Stimulated activated CD8-positive, alpha-beta memory T cell treated with anti-CD3 and anti-CD28 coated beads, Interleukin-2, amount 100 ng/mL, for 48 hours (primary cell): ENCODE results near the gene SIN3A.
"Not testable (repeated sequence)": the region's sequence is repeated elsewhere in the genome, so short reads cannot be mapped to it uniquely, and the experiment has no call there.

Source experiments
- DNase-seq, 2 donors: peaks; one replicate each; pipeline ENCODE4 v3.0.0-alpha.2; 2020; ENCODE audit warnings: low read depth in 2 of 2

Gene SIN3A

GRCh38 chr15:75335705-75336355 lies 115.7 kb downstream of the SIN3A start, which contains the start of gene COMMD4:
COMMD4 (plus strand) TSS chr15:75336063; CDS start chr15:75336090, 27 bp downstream.
- DNase-seq: peak; percentile 80 to 82

GRCh38 chr15:75335313-75335704 lies 116.2 kb downstream of the SIN3A start:
- no peak for DNase-seq

DNA sequence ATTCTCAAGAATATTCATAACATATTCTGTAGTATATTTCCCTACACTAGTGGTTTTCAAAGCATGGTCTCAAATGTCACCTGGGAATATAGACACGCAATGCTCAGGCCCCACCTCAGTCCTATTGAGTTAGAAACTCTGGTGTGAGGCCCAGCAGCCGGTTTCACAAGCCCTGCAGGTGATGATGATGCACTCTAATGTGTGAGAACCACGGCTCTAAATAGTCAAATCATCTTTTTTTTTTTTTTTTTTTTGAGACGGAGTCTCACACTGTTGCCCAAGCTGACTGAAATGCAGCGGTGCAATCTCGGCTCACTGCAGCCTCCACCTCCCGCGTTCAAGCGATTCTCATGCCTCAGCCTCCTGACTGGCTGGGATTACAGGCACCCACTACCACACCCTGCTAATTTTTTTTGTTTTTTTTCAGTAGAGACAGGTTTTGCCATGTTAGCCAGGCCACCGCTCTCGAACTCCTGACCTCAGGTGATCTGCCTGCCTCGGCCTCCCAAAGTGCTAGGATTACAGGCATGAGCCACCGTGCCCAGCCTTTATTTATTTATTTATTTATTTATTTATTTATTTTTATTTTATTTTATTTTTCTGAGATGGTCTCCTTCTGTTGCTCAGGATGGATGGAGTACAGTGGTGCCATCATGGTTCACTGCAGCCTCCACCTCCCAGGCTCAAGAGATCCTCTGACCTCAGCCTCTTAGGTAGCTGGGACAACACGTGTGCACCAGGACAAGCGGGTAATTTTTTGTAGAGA lies 117.7 kb downstream of the SIN3A start:
- not testable (repeated sequence) for DNase-seq

DNA sequence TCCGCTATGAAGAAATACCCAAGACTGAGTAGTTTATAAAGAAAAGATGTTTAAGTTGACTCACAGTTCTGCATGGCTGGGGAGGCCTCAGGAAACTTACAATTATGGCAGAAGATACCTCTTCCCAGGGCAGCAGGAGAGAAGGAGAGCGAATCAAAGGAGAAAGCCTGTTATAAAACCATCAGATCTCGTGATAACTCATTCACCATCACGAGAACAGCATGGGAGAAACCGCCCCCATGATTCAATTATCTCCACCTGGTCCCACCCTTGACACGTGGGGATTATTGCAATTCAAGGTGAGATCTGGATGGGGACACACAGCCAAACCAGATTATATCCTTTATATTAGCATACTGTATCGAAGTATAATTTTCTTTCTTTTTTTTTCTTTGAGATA lies 119.4 kb downstream of the SIN3A start:
- not testable (repeated sequence) for DNase-seq

DNA sequence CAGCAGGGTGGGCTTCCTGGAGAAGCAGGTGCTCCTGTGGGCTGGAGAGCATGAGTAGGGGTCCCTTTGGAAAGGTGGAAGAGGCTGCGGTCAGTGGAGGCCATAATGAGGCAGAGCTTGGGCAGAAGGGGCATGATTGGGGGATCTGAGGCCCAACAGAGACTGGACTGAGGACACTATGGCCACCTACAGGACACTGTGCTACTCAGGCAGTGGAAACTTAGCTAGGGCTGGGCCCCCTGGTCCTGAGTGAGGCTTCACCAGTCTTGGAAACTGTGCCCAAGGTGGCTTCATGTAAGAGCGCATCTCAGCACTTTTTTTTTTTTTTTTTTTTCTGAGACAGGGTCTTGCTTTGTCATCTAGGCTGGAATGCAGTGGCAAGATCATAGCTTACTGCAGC lies 121.9 kb downstream of the SIN3A start:
- DNase-seq: no peak

DNA sequence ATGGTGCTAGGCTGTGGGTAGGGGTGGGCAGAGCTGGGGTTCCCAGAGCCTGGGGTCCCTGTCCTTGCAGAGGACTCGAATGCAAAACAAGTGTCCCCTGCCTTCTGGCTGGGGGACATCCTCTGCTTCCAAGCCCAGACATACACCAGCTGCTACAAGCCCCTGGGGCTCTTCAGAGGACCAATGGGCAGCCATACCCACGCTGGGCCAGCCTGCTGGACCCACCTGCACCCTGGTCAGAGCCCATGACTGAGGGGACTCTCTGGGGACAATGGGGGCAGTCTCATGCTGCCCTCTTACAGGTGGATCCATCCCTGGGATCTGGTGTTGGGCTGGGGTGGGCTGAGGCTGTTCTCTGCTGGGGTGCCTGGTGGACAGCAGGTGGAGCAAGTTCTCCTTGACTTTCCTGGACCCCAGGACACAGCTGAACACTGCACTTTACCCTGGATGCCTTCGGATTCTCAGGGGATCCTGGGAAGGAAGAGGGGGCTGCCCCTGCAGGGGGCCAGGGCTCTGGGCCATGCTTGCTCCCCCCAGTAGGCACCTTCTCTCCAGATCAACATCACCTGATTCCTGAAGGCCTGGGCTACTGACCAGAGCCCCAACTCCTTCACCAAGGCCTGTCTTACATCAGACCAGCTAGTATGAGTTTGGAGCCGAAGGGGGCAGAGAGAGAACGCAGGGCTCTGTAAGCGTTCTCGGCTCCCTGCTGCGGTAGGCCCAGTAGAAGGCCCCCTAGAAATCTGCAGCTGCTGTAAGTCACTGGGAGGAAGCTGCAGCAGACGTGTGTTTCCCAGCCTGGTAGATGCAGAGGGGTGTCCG lies 122.8 kb downstream of the SIN3A start:
- no peak for DNase-seq

- DNase-seq: no peak
Measured at GRCh38 chr15:75327491-75327890, 124.0 kb downstream of the SIN3A start.

DNA sequence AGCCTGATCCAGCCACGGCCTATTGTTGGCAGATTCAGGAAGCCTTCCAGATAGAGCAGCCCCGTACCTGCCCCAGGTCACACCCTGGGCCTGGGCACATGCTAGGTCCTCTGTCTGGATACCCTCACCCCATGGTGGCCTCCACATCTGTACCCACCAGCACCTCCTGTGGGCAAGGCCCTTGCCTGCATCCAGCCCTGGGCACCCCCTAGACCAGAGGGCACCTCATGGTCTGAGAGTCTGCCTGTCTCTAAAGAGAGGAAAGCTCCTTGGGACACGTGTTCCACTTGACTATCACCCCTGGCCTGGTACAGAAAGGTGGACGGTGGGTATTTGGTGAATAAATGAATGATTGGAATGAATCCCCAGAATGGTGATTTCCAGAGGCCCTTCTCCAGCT lies 124.5 kb downstream of the SIN3A start:
- DNase-seq: no peak

- DNase-seq: no peak
Measured at GRCh38 chr15:75325922-75326321, 125.6 kb downstream of the SIN3A start.

GRCh38 chr15:75321711-75322110 lies 129.8 kb downstream of the SIN3A start:
- DNase-seq: no peak
